ENCODE results near the gene KIRREL1. TPM values are rescaled to one million over a fixed set of nuclear protein-coding genes. Genes with fewer than 3 reads are reported as not detected.

The KIRREL1 gene
- total RNA-seq, 1 donor from 2014 or later, result 166 TPM

DNA sequence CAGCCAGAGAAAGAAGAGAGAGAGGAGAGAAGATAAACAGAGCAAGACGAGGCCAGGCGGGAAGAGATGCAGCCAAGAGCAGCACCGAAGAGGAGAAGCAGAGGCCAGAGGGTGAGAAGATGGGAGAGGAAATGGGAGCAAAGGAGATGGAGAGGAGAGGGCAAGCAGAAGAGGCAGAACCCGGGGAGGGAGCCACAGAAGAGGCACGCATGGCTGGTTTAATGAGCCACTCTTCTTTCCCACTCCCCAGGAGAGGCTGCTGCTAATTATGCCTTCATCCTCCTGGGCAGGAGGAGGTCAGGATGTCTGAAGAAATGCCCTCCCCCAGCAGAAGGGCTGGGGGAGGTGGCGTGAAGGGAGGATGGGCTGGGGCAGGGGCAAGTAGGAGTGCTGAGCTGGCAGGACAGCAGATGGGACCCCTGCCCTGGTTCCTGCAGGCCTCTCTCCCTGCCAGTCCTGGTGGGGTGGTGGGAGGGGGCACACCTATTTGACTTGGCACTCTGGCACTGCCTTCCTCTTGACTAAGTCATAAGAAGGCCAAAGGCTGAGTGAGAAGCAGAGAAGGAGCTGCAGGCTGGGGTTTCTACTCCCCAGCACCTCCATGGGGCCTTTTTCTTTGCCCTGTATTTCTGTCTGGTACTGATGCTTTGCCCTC is 32.3 kb downstream of the KIRREL1 start:
- peaks cover 1% of the 10 kb centered on the region for H3K36me3 Mint-ChIP-seq (ENCODE audit: low read depth)
- no peak for TF ChIP-seq CTCF (IDR thresholded peaks at IDR 0.05)
- peak overlapping the region; percentile 96 for H3K27ac Mint-ChIP-seq (ENCODE audit: unreplicated experiment)
- H3K4me1 Mint-ChIP-seq (ENCODE audit: low read depth), result peaks cover 73% of the 10 kb centered on the region
- H3K27me3 Mint-ChIP-seq (ENCODE audit: low read depth), result no peaks in the 10 kb centered on the region
- no peaks in the 10 kb centered on the region for H3K9me3 Mint-ChIP-seq (ENCODE audit: low read depth)
- no peak for DNase-seq (ENCODE audit: low spot score)
- peak overlapping the region; percentile 16 for H3K4me3 Mint-ChIP-seq (ENCODE audit: unreplicated experiment)

DNA sequence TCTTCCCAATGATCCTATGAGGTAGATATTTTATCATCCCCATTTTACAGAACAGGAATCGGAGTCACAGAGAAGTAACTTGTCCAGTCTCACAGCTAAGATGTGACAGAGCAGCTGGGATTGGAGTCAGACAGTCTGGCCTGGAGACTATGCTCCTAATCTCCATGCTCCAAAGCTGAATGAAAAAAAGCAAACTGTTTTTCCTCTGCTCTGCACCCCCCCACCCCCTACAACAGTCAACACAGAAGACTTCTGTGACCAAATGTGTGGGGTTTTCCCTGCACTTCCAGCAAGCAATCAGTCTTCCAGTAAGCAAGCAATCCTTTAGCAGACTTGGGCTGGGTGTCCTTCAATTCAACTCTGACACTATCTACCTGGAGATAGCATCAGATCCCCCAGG is 33.2 kb downstream of the KIRREL1 start:
- H3K36me3 Mint-ChIP-seq (ENCODE audit: low read depth), result peaks cover 6% of the 10 kb centered on the region
- no peak for DNase-seq (ENCODE audit: low spot score)
- TF ChIP-seq CTCF (IDR thresholded peaks at IDR 0.05), result no peak
- H3K4me3 Mint-ChIP-seq (ENCODE audit: unreplicated experiment), result no peak overlapping the region
- no peak overlapping the region for H3K27ac Mint-ChIP-seq (ENCODE audit: unreplicated experiment)
- H3K4me1 Mint-ChIP-seq (ENCODE audit: low read depth), result peaks cover 63% of the 10 kb centered on the region
- H3K27me3 Mint-ChIP-seq (ENCODE audit: low read depth), result no peaks in the 10 kb centered on the region
- no peaks in the 10 kb centered on the region for H3K9me3 Mint-ChIP-seq (ENCODE audit: low read depth)

- DNase-seq (ENCODE audit: low spot score), result no peak
- TF ChIP-seq CTCF (IDR thresholded peaks at IDR 0.05), result no peak
- Mint-ChIP-seq H3K27ac (ENCODE audit: unreplicated experiment) (no peak overlapping the region), H3K27me3 (ENCODE audit: low read depth) (no peaks in the 10 kb centered on the region), H3K4me3 (ENCODE audit: unreplicated experiment) (no peak overlapping the region), H3K36me3 (ENCODE audit: low read depth) (peaks cover 11% of the 10 kb centered on the region), H3K4me1 (ENCODE audit: low read depth) (peaks cover 62% of the 10 kb centered on the region), H3K9me3 (ENCODE audit: low read depth) (no peaks in the 10 kb centered on the region)
Measured at GRCh38 chr1:158027508-158027907, 34.1 kb downstream of the KIRREL1 start.

GRCh38 chr1:158028969-158029368 is 35.5 kb downstream of the KIRREL1 start:
- Mint-ChIP-seq H3K27me3 (ENCODE audit: low read depth) (no peaks in the 10 kb centered on the region), H3K4me1 (ENCODE audit: low read depth) (peaks cover 48% of the 10 kb centered on the region), H3K9me3 (ENCODE audit: low read depth) (no peaks in the 10 kb centered on the region), H3K4me3 (ENCODE audit: unreplicated experiment) (no peak overlapping the region), H3K27ac (ENCODE audit: unreplicated experiment) (no peak overlapping the region), H3K36me3 (ENCODE audit: low read depth) (peaks cover 13% of the 10 kb centered on the region)
- DNase-seq (ENCODE audit: low spot score), result no peak
- no peak for TF ChIP-seq CTCF (IDR thresholded peaks at IDR 0.05)

DNA sequence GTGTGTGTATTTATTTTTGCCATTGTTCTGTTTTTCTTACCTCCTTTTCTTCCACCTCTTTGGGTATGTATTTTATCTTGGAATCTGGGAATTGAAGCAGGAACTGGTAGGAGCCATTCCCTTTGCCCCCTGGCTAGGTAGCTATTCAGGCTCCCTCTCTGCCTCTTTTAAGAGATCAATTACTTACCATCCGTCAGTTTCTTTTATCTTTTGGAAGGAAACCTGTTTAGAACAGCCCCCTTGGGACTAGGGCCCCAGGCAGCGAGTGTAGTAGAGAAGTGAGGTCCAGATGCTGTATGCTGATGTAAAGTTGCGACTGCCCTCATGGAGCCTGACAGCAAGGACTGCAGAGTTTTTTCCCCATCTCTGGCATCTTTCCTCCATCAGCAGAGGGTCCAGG is 41.6 kb downstream of the KIRREL1 start:
- peak overlapping the region; percentile 76 for H3K27ac Mint-ChIP-seq (ENCODE audit: unreplicated experiment)

More for the DNA sequence above, 41.6 kb downstream of the KIRREL1 start:
- Mint-ChIP-seq H3K9me3 (ENCODE audit: low read depth) (no peaks in the 10 kb centered on the region), H3K4me3 (ENCODE audit: unreplicated experiment) (no peak overlapping the region), H3K4me1 (ENCODE audit: low read depth) (peaks cover 65% of the 10 kb centered on the region), H3K27me3 (ENCODE audit: low read depth) (no peaks in the 10 kb centered on the region), H3K36me3 (ENCODE audit: low read depth) (peaks cover 17% of the 10 kb centered on the region)
- no peak for TF ChIP-seq CTCF (IDR thresholded peaks at IDR 0.05)
- no peak for DNase-seq (ENCODE audit: low spot score)
